HEK293 (cell line): ENCODE results near the gene MMP25.
A peak's percentile ranks its signal among the peaks of the same experiment; 100 is the strongest.

Experiments used
- CTCF ChIA-PET: fragments of 350-600 bp; formaldehyde crosslinking; extraction: SDS; loops from one replicate; lab custom pipeline; 2021; ENCODE audit warnings: antibody characterized with exemption; lab: Yijun Ruan, JAX
- POLR2A ChIA-PET: fragments of 300-600 bp; formaldehyde crosslinking; extraction: SDS; loops from one replicate; lab custom pipeline; 2020; ENCODE audit warnings: antibody characterized with exemption, inconsistent platforms; lab: Yijun Ruan, JAX
- H3K27ac ChIP-seq: fragments of 200-500 bp; sonication (Bioruptor generic); 2 replicates; pipeline ENCODE4 v1.5.1; 2014; ENCODE audit warnings: low read depth, low read length, control low read depth, inconsistent platforms; ENCODE audit errors: extremely low read depth
- H3K36me3 ChIP-seq, 2 experiments: fragments of 200-500 bp in 1 of 2; sonication (Bioruptor generic) in 1 of 2; 1 replicate in 1 of 2; 2 replicates in 1 of 2; pipeline ENCODE4 v1.5.1; 2014 to 2017; ENCODE audit warnings: inconsistent platforms in 2 of 2, low read length in 2 of 2; ENCODE audit not compliant: control insufficient read depth in 2 of 2, insufficient read depth in 1 of 2
- H3K4me1 ChIP-seq: fragments of 200-500 bp; sonication (Bioruptor generic); 2 replicates; pipeline ENCODE4 v1.5.1; 2014; ENCODE audit warnings: mild to moderate bottlenecking, low read length, inconsistent platforms; ENCODE audit not compliant: control insufficient read depth, insufficient read depth
- H3K4me3 ChIP-seq: 2 replicates; pipeline ENCODE4 v1.5.1; 2011; ENCODE audit warnings: low read depth, mild to moderate bottlenecking, control low read depth, low read length, moderate library complexity
- H3K9me3 ChIP-seq: fragments of 200-500 bp; sonication (Bioruptor generic); 2 replicates; pipeline ENCODE4 v1.5.1; 2014; ENCODE audit warnings: low read depth, low read length, inconsistent platforms; ENCODE audit not compliant: control insufficient read depth, insufficient read depth
- GFI1B ChIP-seq: fragments of 450-650 bp; formaldehyde crosslinking; IDR thresholded peaks from 2 replicates; pipeline ENCODE4 v1.5.1; 2016; ENCODE audit warnings: missing biosample characterization, missing genetic modification characterization
- GLI4 ChIP-seq: fragments of 450-650 bp; formaldehyde crosslinking; IDR thresholded peaks from 2 replicates; pipeline ENCODE4 v1.5.1; 2016; ENCODE audit warnings: missing biosample characterization, missing genetic modification characterization
- GLIS1 ChIP-seq: fragments of 450-650 bp; formaldehyde crosslinking; IDR thresholded peaks from 2 replicates; pipeline ENCODE4 v1.5.1; 2016; ENCODE audit warnings: missing biosample characterization, missing genetic modification characterization
- REPIN1 ChIP-seq: fragments of 450-650 bp; formaldehyde crosslinking; IDR thresholded peaks from 2 replicates; pipeline ENCODE4 v1.5.1; 2017; ENCODE audit warnings: missing biosample characterization, missing genetic modification characterization, low read depth
- ZBTB20 ChIP-seq: fragments of 450-650 bp; formaldehyde crosslinking; IDR thresholded peaks from 2 replicates; pipeline ENCODE4 v1.5.1; 2016; ENCODE audit warnings: missing biosample characterization, missing genetic modification characterization
- ZNF10 ChIP-seq: fragments of 450-650 bp; formaldehyde crosslinking; IDR thresholded peaks from 2 replicates; pipeline ENCODE4 v1.5.1; 2017; ENCODE audit warnings: missing biosample characterization, missing genetic modification characterization
- ZNF16 ChIP-seq: fragments of 450-650 bp; formaldehyde crosslinking; IDR thresholded peaks from 2 replicates; pipeline ENCODE4 v1.5.1; 2016; ENCODE audit warnings: low read depth, missing biosample characterization, missing genetic modification characterization
- ZNF175 ChIP-seq: fragments of 450-650 bp; formaldehyde crosslinking; IDR thresholded peaks from 2 replicates; pipeline ENCODE4 v1.5.1; 2016; ENCODE audit warnings: missing biosample characterization, missing genetic modification characterization
- ZNF223 ChIP-seq: fragments of 450-650 bp; formaldehyde crosslinking; IDR thresholded peaks from 2 replicates; pipeline ENCODE4 v1.5.1; 2016; ENCODE audit warnings: missing biosample characterization, missing genetic modification characterization
- ZNF274 ChIP-seq, 2 experiments: fragments of 200-500 bp in 1 of 2; fragments of 450-650 bp in 1 of 2; sonication (Bioruptor generic) in 1 of 2; formaldehyde crosslinking in 1 of 2; IDR thresholded peaks; 2 replicates each; pipeline versions ENCODE4 v1.5.1 to v1.6.1; 2014 to 2016; ENCODE audit warnings: borderline replicate concordance in 1 of 2, inconsistent platforms in 1 of 2, low read length in 1 of 2, missing biosample characterization in 1 of 2, missing genetic modification characterization in 1 of 2
- ZNF302 ChIP-seq: fragments of 450-650 bp; formaldehyde crosslinking; IDR thresholded peaks from 2 replicates; pipeline ENCODE4 v1.5.1; 2016; ENCODE audit warnings: missing biosample characterization, missing genetic modification characterization, low read depth
- ZNF341 ChIP-seq: fragments of 450-650 bp; formaldehyde crosslinking; IDR thresholded peaks from 2 replicates; pipeline ENCODE4; 2016; ENCODE audit warnings: low read depth, missing biosample characterization, missing genetic modification characterization
- ZNF354C ChIP-seq: fragments of 450-650 bp; formaldehyde crosslinking; IDR thresholded peaks from 2 replicates; pipeline ENCODE4 v1.5.1; 2016; ENCODE audit warnings: missing biosample characterization, missing genetic modification characterization, low read depth, borderline replicate concordance
- ZNF514 ChIP-seq: fragments of 450-650 bp; formaldehyde crosslinking; IDR thresholded peaks from 2 replicates; pipeline ENCODE4 v1.5.1; 2016; ENCODE audit warnings: missing biosample characterization, missing genetic modification characterization
- ZNF580 ChIP-seq: fragments of 450-650 bp; formaldehyde crosslinking; IDR thresholded peaks from 2 replicates; pipeline ENCODE4 v1.5.1; 2016; ENCODE audit warnings: missing biosample characterization, missing genetic modification characterization
- ZNF785 ChIP-seq: fragments of 450-650 bp; formaldehyde crosslinking; IDR thresholded peaks from 2 replicates; pipeline ENCODE4 v1.5.1; 2016; ENCODE audit warnings: missing biosample characterization, missing genetic modification characterization
- ZSCAN18 ChIP-seq: fragments of 450-650 bp; formaldehyde crosslinking; IDR thresholded peaks from 2 replicates; pipeline ENCODE4 v1.5.1; 2016; ENCODE audit warnings: missing biosample characterization, missing genetic modification characterization

MMP25 gene

GRCh38 chr16:3029491-3030221 is 16.7 kb upstream of the MMP25 start:
- H3K9me3 ChIP-seq: no peaks in the 10 kb centered on the region
- CTCF ChIA-PET: interaction anchor here (1.0 to 9.2 kb wide), 9 partner anchors 8 to 121 kb away, joined by 3 to 149 read pairs (median 22); partner anchors contain the start of genes BICDL2, HCFC1R1, THOC6 and TNFRSF12A
- peaks cover 5% of the 10 kb centered on the region for H3K4me1 ChIP-seq
- POLR2A ChIA-PET: interaction anchor here (0.9 to 11.9 kb wide), 5 partner anchors 10 to 100 kb away, joined by 3 to 247 read pairs (median 4); no protein-coding TSS in a partner anchor
- no peak overlapping the region for H3K4me3 ChIP-seq
- H3K36me3 ChIP-seq: peaks cover 0 to 22% of the 10 kb centered on the region in 2 experiments; a peak in 1 of 3 replicates
- no peak for TF ChIP-seq ZNF175 (tag by site-specific recombination)
- no peak overlapping the region for H3K27ac ChIP-seq

- POLR2A ChIA-PET: interaction anchor here (0.6 to 3.1 kb wide), 10 partner anchors 9 to 104 kb away, joined by 3 to 51 read pairs (median 5); partner anchors contain the start of genes HCFC1R1, THOC6, TNFRSF12A and ZNF213
- CTCF ChIA-PET: interaction anchor here (0.6 to 9.2 kb wide), 17 partner anchors 9 to 1087 kb away, joined by 3 to 149 read pairs (median 9); partner anchors contain the start of genes BICDL2, HCFC1R1, THOC6 and TNFRSF12A
- Histone ChIP-seq H3K36me3 (peaks cover 0 to 19% of the 10 kb centered on the region in 2 experiments; a peak in 1 of 3 replicates), H3K9me3 (no peaks in the 10 kb centered on the region), H3K27ac (no peak overlapping the region), H3K4me1 (peaks cover 5% of the 10 kb centered on the region), H3K4me3 (no peak overlapping the region)
- TF ChIP-seq ZNF16 (tag by site-specific recombination) (peak; percentile 85), ZNF341 (tag by site-specific recombination) (no peak)
Measured at GRCh38 chr16:3030222-3031212, 15.8 kb upstream of the MMP25 start.

- no peaks in the 10 kb centered on the region for H3K9me3 ChIP-seq
- H3K4me3 ChIP-seq: no peak overlapping the region
- no peak overlapping the region for H3K27ac ChIP-seq
- TF ChIP-seq ZNF354C (tag by site-specific recombination) (no peak), GLIS1 (tag by site-specific recombination) (no peak), ZNF10 (tag by site-specific recombination) (no peak), ZNF785 (tag by site-specific recombination) (no peak), GFI1B (no peak), ZNF223 (no peak), GLI4 (tag by site-specific recombination) (no peak)
- TF ChIP-seq, all 188 proteins: peak for 0
- CTCF ChIA-PET: interaction anchor here (1.1 to 9.2 kb wide), 12 partner anchors 8 to 138 kb away, joined by 3 to 149 read pairs (median 12); partner anchors contain the start of genes BICDL2, HCFC1R1, PAQR4 and THOC6
- POLR2A ChIA-PET: interaction anchor here (0.6 to 3.1 kb wide), 4 partner anchors 10 to 245 kb away, joined by 3 to 51 read pairs (median 6); partner anchors contain the start of genes HCFC1R1, THOC6 and TNFRSF12A
- Histone ChIP-seq H3K4me1 (peaks cover 5% of the 10 kb centered on the region), H3K36me3 (no peaks in the 10 kb centered on the region)
Measured at GRCh38 chr16:3032624-3033023, 13.7 kb upstream of the MMP25 start.

GRCh38 chr16:3035289-3035971 is 10.9 kb upstream of the MMP25 start:
- H3K36me3 ChIP-seq: no peaks in the 10 kb centered on the region
- no peak overlapping the region for H3K27ac ChIP-seq
- POLR2A ChIA-PET: interaction anchor here (0.5 to 1.2 kb wide), 5 partner anchors 12 to 89 kb away, joined by 3 to 9 read pairs (median 4); no protein-coding TSS in a partner anchor
- no peaks in the 10 kb centered on the region for H3K9me3 ChIP-seq
- H3K4me1 ChIP-seq: no peaks in the 10 kb centered on the region
- no peak overlapping the region for H3K4me3 ChIP-seq
- CTCF ChIA-PET: interaction anchor here (0.7 to 9.2 kb wide), 6 partner anchors 23 to 130 kb away, joined by 3 to 149 read pairs (median 6); no protein-coding TSS in a partner anchor
- TF ChIP-seq ZSCAN18 (tag by site-specific recombination): no peak
- TF ChIP-seq ZBTB20 (tag by site-specific recombination): no peak
- TF ChIP-seq ZNF580 (tag by site-specific recombination): no peak
- TF ChIP-seq ZNF302: no peak
- no peak for TF ChIP-seq REPIN1 (tag by site-specific recombination)
- TF ChIP-seq ZNF274 (IDR thresholded peaks at IDR 0.05; ENCODE audit: low read length): no peak
- TF ChIP-seq ZNF274 (tag by site-specific recombination; IDR thresholded peaks at IDR 0.05; ENCODE audit: borderline replicate concordance): no peak
- no peak for TF ChIP-seq ZNF514 (tag by site-specific recombination)
